ENCODE measurements around the gene SRP9. TPM values are rescaled to one million over a fixed set of nuclear protein-coding genes. Genes with fewer than 3 reads are reported as not detected.
"Not testable (repeated sequence)": the region's sequence is repeated elsewhere in the genome, so short reads cannot be mapped to it uniquely, and the experiment has no call there.

Gene SRP9
- total RNA-seq, 1 donor: 126 TPM

DNA sequence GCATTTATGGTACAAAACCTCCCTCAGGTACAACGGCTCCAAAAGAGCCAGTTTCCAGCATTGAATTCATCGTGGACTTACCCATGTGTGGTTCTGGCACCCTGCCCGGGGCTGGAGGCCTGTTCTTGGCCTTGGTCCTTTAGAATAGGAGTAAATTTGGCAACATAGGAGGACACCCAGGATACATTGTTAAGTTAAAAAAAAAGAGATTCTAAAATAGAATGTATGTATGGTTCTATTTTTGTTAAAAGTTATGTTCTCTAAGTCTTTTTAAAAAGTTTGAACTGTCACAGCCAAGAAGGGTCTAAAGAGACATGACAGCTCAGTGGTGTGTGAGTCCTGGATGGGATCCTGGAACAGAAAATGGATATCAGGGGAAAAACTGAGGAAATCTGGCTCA lies 58.2 kb downstream of the SRP9 start:
- DNase-seq (ENCODE audit: low read depth in 2 of 3, low spot score in 2 of 3): no peak

DNA sequence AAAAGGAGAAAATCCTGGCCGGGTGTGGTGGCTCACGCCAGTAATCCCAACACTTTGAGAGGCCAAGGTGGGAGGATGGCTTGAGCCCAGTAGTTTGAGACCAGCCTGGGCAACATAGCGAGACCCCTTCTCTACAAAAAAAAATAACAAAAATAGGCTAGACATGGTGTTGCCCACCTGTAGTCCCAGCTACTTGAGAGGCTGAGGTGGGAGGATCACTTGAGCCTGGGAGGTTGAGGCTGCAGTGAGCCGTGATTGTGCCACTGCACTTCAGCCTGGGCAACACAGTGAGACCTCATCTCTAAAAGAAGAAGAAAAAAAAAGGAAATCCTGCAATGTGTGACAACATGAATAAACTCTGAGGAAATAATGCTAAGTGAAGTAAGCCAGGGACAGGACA lies 58.7 kb downstream of the SRP9 start:
- DNase-seq (ENCODE audit: low read depth in 2 of 3, low spot score in 2 of 3): not testable (repeated sequence)

DNA sequence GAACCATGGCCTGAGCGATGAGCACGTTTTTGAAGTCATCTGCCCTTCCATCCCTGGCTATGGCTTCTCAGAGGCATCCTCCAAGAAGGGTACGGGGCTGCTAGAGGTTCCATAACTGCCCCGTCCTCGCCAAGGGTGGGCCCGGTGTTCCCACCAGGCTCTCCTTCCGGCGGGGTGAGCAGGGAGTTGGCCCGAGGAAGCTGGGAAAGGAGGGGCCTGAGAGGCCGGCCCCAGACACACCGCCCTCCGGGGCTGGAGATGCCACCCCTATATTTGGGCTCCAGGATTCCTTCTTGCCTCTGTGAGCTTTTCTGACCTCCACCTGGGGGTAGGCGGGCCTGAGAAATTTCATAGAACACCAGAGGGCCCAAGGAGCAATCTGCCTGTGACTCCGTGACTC lies 61.2 kb downstream of the SRP9 start:
- DNase-seq (ENCODE audit: low read depth in 2 of 3, low spot score in 2 of 3): no peak

Small RNAs within 50 kb of the gene (small RNA-seq; reads per million reads assigned to genes)
- not detected for gene RNU6-1304P

Other genes with a start within 250 kb of the SRP9 start
- gene ENAH, start 124.7 kb upstream of the SRP9 start, total RNA-seq: 0.54 TPM
- gene EPHX1, start 32.3 kb downstream of the SRP9 start, total RNA-seq: 3.2 TPM
- gene TMEM63A, start 104.6 kb downstream of the SRP9 start, total RNA-seq: 70.0 TPM
- under 0.01 TPM for gene LEFTY1, start 111.3 kb downstream of the SRP9 start, total RNA-seq
- gene PYCR2, start 146.4 kb downstream of the SRP9 start, total RNA-seq: 135 TPM
- gene LEFTY2, start 163.4 kb downstream of the SRP9 start, total RNA-seq: 0.27 TPM
- 21.5 TPM for gene SDE2, start 221.5 kb downstream of the SRP9 start, total RNA-seq